Caki2 (cell line): ENCODE data around the gene SMAD2. TPM values are rescaled to one million over a fixed set of nuclear protein-coding genes. Genes with fewer than 3 reads are reported as not detected.

Experiments
- DNase-seq: peaks from one replicate; pipeline ENCODE4 v3.0.0-alpha.2; 2015; ENCODE audit warnings: low read depth
- in situ Hi-C: cut with HindIII; loops from 2 replicates; pipeline ENCODE4 v1.10.0; 2016; ENCODE audit warnings: low sequenced_read_pairs, low pct_unique_long_range_greater_than_20kb, mixed read lengths
- total RNA-seq: library from RNA; depleted of rRNA; stranded (reverse); fragments of >200 nt; shearing (Covaris generic); gene quantifications from 2 replicates; pipeline ENCODE4 v1.2.3, GENCODE V29; 2014; ENCODE audit warnings: low replicate concordance

The SMAD2 gene
- total RNA-seq, 1 experiment from 2014 or later = 48.9 TPM

GRCh38 chr18:47935321-47936055, 5.0 kb upstream of the SMAD2 start:
- in situ Hi-C loops = no loop called here
- DNase-seq = no peak

DNA sequence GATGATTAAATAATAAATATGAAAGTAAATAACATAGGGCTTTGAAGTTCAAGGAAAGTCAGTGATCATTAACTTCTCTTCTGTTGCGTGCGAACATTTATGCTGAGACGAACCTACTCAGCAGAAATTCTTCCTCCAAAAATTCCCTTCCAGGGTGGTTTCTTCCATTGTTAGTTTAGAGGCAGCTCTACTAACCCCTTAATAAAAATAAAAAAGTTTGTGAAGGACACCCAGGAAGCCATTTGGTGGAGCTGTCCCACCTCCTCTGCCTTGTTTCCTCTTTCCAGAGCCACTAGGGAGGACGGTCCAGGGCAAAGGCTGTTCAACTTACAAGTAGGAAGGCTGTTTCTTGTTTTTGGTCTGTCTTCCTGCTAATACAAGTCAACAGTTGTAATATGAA, 2.1 kb upstream of the SMAD2 start:
- in situ Hi-C loops = no loop called here
- DNase-seq = peak; percentile 58

DNA sequence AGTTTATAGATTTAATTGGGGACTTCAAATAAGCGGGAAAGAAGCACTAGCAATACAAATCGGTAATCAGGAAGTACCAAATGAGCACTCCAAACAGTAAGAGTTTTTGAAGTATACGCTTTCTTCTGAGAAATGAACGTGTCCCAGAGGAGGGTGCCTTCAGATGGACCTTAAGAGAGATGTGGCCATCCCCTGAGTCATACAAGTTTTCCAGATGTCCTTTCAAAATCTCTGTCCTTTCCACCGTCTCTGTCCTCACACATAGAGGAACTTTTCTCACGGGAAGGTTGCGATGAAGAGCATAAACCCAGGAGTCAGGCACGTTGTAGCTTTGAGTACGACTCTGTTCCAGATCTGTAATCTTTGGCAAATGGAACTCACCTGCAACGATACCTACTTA, 1.7 kb upstream of the SMAD2 start:
- no peak for DNase-seq
- in situ Hi-C loops = no loop called here

DNA sequence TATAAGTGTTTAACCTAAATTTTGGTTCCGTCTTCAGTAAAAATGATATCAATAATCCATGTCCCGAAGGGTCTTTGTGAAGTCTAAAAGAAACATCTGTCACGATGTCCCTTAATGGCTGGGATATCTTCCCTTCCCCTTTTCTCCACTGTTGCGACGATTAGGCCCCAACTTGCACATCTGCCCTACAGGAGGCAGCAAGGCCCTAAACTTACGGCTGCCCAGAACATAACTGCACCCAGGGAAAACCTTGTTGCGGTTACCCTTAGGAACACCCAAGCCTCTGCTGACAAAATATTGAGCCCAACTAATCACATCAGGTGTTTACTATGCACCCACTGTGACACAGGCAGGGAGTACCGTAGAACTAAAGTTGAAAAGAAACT, 1.3 kb upstream of the SMAD2 start:
- in situ Hi-C loops = no loop called here
- DNase-seq = peak; percentile 50

GRCh38 chr18:47930931-47931717, 665 bp upstream of the SMAD2 start:
- in situ Hi-C loops = no loop called here
- DNase-seq = peak; percentile 93

DNA sequence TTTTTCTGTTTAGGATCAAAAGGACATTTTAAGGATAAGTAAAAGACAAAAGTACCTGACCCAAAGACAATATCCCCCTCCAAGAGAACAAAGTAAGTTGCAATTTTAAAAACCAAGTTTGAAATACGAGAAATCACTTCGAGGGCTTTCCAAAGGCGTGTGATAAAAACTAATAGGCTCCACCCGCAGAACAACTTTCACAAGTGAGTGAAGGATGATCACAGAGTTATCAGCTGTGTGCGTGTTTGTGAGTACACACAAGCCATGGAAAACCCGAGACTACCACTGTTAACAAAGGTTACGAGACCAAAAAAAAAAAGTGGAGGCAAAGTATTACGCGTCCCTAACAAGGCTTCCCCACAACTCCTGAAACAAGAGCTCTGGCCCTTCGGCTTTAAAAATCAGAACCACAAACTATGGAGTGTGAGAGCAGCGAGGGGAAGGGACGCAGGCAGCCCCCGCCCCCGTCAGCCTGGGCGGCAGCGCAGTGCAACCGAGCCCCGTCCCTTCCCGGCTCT, 719 bp downstream of the SMAD2 start:
- in situ Hi-C loops = no loop called here
- DNase-seq = no peak

DNA sequence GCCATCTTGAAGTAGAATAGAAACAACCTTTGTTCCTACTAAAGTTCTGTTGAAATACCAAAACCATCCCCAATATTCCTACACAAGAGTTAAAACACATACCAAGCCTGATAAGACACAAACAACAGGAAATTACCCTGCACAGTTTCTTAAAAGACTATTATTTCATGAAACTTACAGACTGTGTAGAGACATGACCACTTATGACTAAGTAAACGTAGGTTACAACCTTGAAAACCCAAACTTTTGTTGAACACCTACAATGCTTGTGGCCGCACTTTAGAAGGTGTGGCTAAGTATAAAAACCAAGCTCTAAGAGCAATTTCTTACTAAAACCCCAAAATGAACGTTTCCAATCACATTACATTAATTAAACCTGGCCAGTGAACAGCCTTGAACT, 2.0 kb downstream of the SMAD2 start:
- DNase-seq = no peak
- in situ Hi-C loops = no loop called here

DNA sequence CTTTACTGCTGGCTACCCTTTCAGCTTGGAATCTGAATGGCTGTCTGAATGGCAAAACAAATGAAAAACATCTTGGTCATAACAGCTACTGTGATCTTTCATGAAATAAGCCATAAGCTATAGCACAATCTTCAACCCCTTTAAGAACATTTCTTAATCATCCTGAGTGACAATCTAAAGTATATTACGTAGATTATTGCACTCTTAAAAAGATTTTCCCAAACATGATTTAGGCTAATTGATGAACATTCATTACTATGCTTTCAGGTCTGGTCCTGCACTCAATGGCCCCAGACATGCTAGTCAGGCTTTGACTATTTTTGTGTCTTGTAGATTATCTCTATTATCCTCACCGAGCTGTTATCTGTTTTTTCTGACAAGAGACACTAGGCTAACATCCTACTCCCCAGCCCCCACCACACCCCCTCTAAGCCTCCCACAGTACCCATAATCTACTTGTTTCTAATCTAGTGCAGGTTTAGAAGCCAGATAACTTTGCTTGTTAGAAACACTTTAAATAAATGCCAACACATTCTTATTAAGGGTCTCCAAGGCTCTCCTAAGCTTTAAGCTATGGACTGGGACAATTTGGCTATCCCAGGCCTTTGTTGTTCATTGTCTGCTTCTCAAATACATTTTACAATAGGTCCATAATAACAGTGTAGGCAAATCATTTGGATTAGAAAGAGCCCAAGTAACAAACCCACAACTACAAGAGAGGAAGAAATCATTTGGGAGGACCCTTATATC, 4.2 kb downstream of the SMAD2 start:
- in situ Hi-C loops = no loop called here
- DNase-seq = no peak

DNA sequence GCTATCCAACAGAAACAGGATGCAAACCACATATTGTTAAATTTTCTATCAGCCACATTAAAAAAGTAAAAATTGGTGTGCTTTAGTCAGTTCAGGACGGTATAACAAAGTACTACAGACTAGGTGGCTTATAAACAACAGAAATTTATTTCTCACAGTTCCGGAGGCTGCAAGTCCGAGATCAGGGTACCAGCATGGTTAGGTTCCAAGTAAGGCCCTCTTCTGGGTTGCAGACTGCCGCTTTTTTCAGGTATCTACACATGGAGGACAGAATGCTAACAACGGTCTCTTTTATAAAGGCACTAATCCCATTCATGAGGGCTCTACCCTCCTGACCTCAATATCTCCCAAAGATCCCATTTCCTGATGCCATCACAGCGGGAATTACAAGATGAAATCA, 10.5 kb downstream of the SMAD2 start:
- in situ Hi-C loops = no loop called here
- DNase-seq = no peak

DNA sequence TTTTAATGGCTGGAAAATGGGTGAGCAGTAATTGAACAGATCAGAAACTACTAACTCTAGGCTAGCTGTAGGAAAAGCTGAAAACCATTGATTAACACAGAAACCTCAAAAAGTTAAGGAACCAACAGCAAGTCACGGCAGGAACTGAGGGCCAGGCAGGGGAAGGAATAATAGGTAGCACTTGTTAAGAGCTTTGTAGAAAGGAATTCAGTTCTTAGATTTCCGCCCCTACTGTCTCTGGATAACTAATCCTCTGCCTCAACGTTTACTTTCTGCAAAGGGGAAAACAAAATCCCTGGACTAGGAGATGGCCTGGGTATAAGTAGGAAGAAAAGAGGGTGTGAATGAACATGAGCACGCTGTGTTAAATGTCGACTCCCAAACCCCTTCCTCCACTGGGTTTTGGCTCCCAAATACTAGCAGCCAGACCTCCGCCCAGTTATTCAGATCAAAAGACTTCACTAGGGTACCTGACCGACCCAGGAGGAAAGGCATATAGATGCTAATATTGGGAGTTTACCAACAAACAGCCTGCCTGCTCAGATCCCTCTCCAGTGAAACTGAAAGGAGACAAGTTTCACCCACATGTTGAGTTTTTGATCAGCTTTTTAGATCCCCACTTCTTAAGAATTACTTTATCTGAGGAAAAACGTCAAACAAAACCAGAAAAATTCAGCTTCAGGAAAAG, 12.4 kb downstream of the SMAD2 start:
- in situ Hi-C loops = no loop called here

GRCh38 chr18:47915930-47916329, 14.5 kb downstream of the SMAD2 start:
- in situ Hi-C loops = no loop called here
- DNase-seq = no peak

More for the DNA sequence above, 12.4 kb downstream of the SMAD2 start:
- DNase-seq = no peak

DNA sequence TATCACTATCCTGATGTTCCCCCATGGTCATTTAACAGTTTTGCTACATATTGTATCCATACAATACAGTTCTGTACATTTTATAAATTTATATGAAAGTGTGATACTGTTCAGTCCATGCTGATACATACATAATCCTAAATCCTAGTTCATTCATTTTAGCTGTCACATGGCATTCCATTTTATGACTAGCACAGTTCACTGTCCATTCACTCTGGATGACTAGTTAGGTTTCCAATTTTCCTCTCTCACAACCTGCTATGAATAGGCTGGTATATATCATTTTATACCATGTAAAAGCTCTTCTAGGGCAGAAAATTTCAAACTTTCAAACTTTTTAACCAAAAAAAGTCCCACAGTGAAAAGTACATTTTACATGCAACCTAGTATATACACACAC, 15.2 kb downstream of the SMAD2 start:
- in situ Hi-C loops = no loop called here
- no peak for DNase-seq

GRCh38 chr18:47912794-47913585, 17.5 kb downstream of the SMAD2 start:
- in situ Hi-C loops = no loop called here
- DNase-seq = no peak

- DNase-seq = no peak
- in situ Hi-C loops = no loop called here
These were observed 18.1 kb downstream of the SMAD2 start for GRCh38 chr18:47912343-47912742.

- no peak for DNase-seq
- in situ Hi-C loops = no loop called here
These were observed 18.6 kb downstream of the SMAD2 start for GRCh38 chr18:47911877-47912276.

GRCh38 chr18:47909484-47909883, 21.0 kb downstream of the SMAD2 start:
- in situ Hi-C loops = no loop called here
- no peak for DNase-seq

- DNase-seq = no peak
- in situ Hi-C loops = no loop called here
These were observed 21.9 kb downstream of the SMAD2 start for GRCh38 chr18:47908592-47908991.

DNA sequence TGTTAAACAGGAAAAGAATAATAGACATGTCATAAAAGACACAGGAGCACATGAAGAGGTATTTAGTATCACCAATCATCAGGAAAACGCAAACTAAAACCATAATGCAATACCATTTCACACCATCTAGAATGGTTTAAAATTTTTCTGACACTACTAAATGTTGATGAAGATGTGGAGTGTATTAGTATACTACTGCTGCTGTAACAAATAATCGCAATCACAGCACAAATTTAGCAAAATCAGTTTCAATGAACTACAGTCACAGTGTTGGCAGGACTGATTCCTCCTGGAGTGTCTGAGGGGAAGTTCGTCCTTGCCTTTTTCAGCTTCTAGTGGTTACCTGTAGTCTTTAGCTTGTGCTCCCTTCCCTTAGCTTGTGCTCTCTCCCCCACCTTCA, 24.1 kb downstream of the SMAD2 start:
- no peak for DNase-seq
- in situ Hi-C loops = no loop called here
